Measurements from ENCODE around the gene FBXL17.

The FBXL17 gene

DNA sequence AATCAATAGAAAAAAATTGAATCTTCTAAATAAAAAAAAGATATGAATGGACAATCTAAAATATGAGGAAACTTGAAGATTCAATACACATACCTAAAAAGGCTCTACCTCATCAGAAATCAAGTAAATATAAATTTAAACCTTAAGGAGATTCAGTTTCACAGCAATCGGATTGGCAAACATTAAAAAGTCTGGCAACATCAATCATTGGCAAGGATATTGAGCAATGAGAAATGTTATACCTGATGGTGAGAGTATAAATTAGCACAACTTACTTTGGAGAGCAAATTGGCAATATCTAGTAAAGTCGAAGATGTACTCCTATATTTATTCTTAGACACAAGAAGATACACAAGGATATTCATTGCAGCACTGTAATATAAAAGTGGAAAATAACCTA is 436.8 kb downstream of the FBXL17 start:
- no peak for DNase-seq

GRCh38 chr5:107943923-107944322 is 438.0 kb downstream of the FBXL17 start:
- DNase-seq, result no peak

DNA sequence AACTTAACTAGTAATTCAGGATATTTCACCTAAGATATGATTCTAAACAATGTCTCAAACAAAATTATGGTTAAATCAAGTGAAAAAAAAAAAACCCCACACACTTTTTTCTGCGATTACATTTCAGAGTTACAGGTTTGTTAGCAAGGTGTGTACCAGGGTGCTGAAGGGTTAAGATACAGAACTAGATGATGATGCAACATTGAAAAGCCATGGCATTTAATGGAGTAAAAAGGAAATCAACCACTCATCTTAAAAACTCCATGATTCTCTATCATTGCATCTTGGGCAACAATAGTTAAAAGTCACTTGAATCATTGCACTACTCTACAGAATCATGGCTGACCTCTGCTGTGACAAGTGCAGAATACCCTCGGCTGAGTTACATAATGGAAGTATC is 440.9 kb downstream of the FBXL17 start:
- DNase-seq, result no peak

GRCh38 chr5:107937651-107938355 is 444.1 kb downstream of the FBXL17 start:
- DNase-seq, result no peak

DNA sequence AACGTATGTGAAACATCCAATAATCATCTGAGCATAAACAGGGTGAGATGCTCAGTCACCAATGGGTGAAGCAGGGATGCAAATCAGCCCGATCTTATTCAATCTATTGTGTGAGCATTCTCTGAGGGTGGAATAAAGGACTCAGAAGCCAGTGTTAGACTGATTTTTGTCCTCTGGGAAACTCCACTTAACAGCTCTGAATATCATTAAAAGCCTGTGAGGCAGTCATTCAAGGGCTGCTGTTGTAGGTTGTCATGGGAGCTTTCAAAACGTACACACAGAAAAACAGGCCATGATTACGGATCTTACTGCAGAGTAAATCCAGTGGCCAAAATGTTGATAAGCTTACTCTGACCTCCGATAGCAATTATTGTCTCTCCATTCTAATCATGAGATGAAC is 444.7 kb downstream of the FBXL17 start:
- DNase-seq, result peak in 1 of 2 experiments; percentile 6

DNA sequence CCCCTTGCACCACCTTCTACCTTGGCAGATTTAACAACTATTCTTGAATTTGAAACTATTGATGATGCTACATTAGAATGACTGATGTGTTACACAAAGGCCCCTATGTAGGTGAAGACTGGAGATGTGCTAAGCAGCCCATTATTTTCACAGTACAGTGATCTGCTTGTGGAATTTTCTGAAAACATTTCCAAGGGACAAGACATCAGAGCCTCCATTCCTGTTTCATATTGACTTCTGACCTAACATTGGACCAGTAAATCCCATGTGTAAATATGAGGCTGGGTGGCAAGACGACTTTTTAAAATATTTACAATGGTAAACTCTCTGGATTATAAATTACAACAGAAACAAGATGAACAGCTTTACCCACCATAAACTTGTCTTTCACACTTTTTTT is 445.4 kb downstream of the FBXL17 start:
- no peak for DNase-seq

DNA sequence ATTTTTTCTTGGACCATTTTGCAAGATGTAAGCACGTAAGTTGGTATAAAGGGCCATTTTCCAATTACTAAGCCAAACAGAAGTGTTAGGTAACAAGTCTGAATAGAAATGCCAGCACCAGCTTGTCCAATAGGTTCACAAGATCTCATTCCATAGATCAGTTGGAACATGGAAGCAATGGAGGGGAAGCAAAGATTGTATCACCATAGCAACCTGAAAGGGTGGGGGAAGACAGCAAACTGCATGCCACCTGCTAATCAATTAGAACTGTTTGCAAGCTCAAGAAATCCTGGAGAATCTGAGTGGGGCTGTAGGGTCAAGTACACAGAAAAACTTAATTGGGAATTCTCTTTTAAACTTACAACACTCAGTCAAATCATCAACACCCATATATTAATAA is 446.3 kb downstream of the FBXL17 start:
- DNase-seq, result no peak

- no peak for DNase-seq
Observed at GRCh38 chr5:107933326-107933725, 448.6 kb downstream of the FBXL17 start.

DNA sequence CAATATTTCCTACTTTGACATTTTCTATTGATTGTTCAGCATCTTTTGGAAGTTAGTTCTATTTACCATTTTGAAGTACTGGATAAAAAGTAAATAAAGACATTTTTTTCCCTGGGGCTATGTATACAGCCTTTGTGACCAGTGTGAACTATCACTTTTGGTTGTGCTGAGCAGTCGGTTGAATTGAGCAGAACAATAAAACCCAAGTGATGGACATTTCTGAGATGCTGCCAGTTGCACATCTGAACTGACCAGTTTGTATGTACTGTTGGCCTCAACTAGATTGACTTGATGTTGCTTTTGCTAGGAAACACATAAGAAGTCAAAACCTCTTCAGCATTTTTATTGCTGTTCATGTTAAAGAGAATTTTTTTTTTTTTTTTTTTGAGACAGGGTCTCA is 451.0 kb downstream of the FBXL17 start:
- DNase-seq, result no peak

- no peak for DNase-seq
Observed at GRCh38 chr5:107930092-107930491, 451.8 kb downstream of the FBXL17 start.

DNA sequence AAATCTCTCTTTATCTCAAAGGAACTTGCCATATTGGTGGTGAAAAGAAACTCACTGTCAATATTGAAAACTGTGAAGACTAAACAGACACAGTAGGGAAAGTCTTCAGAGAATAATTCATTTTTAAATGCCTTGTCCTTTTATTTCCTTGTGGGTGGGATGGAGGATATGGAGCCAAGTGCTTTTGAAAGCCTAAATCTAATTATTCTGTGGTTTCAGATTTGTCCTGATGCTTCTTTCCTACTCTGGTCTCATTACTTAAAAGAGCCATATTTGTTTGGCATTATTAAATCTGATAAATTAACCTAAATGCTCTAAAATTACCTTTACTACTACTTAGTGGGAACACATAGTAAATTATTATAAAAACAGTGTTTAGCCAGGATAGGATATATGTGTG is 452.8 kb downstream of the FBXL17 start:
- DNase-seq, result peak in 1 of 2 experiments; percentile 4

- DNase-seq, result no peak
Observed at GRCh38 chr5:107926121-107926520, 455.8 kb downstream of the FBXL17 start.

DNA sequence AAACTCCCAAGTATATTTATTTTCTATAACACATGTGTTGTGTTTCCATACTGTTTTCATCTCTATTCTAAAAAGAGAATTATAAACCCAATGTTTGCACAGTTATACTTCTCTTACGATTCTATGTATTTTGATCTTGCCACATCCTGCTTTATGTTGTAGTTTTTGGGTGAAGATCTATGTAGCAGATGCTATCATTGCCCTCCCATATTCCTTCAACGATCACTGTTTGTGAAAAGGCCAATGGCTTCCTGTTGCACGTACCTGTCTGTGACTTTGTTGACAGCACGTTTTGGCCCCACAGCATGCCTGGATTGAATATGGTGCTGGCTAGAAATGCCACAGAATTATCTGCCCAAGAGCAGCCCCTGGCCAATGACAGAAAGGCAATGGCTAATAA is 456.7 kb downstream of the FBXL17 start:
- no peak for DNase-seq

DNA sequence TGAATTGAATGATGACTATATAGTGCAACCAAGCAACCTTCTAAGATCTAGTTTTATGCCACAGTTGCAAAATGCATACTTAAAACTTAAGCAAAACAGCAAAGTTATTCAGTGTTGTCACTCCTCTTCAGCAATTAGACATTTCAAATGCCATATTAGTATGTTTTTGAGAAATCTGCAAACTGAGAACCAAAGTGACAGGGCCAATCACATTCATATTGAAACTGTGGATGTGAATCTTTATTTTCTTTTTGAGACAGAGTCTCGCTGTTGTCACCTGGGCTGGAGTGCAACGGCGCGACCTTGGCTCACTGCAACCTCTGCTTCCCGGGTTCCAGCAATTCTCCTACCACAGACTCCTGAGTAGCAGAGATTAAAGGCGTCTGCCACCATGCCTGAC is 461.9 kb downstream of the FBXL17 start:
- no peak for DNase-seq

DNA sequence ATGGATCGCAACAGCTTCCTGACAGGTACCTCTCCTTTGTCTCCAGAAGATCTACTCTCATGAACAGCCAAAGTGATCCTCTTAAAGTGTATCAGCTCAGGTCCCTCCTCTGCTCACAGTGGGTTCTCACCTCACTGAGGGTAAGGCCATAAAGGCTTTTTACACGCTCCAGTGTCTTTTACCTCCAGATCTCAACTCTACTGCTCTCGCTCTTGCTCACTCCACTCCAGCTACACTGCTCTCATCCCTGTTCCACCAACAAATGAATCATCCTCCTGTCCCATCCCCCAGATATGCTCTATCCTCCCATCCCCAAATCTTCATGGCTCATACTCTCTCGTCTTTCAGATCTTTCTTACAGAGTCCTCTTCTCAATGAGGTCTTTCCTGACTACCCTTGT is 462.5 kb downstream of the FBXL17 start:
- no peak for DNase-seq

DNA sequence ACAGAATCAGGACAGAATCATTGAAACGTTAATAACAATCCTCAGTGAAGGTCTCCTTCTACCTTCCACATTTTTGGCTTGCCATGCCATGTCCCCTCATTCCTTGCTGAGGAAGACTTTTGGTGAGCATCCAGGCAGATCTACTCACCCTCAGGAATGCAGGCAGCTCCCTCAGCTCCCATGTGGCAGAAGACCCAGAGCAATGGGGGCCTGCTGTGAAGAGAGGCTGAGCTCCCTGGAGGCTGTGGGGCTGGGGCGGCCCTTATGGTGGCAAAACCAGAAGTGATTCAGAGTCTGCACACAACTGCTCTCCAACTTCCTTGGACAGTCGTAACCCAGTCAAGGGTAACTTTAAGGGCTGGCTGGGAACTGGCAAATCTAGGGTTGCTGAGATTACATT is 463.9 kb downstream of the FBXL17 start:
- no peak for DNase-seq

- no peak for DNase-seq
Observed at GRCh38 chr5:107916731-107917725, 464.9 kb downstream of the FBXL17 start.

GRCh38 chr5:107915176-107915812 is 466.6 kb downstream of the FBXL17 start:
- no peak for DNase-seq

DNA sequence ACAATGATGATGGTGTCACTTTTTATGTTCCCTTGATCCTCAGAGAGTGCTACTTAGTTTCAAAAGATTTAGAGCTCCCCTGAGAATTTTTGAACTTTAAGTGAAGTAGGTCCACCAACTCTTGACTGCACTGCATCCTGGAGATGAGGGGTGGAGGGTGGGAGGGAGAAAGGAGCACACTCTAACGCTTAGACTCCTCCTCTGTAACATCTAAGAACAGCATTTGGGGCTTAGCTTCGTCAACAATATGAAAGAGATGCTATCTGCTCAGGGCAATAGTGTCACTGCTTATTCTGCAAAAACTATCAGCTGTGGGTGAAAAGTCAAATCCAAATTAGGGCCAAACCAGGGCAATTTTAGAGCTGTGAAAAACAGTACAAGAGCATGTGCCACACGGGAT is 468.4 kb downstream of the FBXL17 start:
- no peak for DNase-seq

DNA sequence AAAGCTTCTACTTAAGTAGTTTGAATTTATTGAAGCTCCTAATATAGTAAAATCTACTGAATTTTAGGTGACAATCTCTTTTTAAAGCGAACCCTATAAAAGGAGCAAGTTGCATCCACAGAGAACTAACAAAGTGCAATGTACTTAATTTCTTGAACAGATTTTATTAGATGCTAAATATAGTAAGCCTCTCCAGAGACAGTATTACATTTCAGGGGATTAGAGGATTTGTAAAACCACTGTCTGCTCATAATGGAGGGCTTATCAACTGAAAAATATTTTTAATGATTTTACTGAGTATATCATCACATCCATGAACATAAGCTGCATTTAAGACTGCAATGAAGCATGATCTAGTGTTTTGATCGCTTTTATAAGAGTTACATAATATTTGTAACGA is 481.2 kb downstream of the FBXL17 start:
- no peak for DNase-seq

DNA sequence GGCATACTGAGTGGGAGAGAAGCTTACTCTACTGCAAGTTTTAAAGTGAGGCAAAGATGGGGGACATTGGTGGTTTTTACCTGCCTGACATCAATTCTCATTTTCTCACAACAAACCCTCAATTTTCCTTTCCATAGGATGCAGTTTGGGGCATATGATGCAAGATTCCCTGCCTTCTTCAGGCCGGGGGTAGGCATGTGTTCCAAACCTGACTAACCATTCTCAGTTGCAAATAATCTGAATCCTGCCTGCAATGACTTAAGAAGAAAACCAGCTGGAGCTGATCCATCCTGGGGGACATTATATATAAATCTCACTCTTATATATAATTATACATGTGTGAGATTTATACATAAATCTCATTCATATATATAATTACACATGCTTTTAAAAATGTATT is 487.5 kb downstream of the FBXL17 start:
- DNase-seq, result no peak

DNA sequence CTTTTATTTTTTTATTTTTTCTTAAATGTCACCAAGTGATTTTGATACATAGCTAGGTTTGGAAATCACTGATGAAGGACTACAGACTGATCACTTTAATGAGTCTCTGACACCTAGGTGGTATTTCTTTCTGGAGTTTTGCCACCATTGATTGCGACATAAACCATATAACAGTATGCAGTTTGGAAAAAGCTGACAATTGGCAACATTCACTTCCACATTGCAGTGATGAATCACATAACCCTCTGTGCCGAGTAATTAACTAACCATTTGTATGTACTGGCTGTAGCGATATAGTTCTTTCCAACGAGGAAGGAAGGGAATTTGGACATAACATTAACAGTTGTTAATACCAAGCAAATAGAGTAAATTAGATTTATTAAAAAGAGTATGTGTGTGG is 488.3 kb downstream of the FBXL17 start:
- no peak for DNase-seq

- DNase-seq, result no peak
Observed at GRCh38 chr5:107889387-107889786, 492.5 kb downstream of the FBXL17 start.

DNA sequence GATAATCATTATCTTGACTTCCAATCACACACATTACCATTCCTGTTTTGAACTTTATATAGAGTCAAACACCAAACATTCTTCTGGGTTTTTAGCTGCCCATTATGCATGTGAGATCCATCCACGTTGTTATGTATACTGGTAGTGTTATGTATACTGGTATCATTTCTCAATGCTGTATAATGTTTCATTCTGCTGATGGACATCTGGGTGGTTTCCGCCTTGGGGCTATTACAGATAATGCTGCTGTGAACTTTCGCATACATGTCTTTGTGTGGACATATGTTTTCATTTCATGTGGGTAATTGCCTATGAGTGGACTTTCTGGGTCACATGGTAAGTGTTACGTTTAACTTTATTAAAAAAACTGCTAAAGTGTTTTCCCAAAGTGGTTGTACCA is 493.4 kb downstream of the FBXL17 start:
- no peak for DNase-seq
